Left ventricle myocardium inferior (tissue), 1 donor: ENCODE measurements around the gene RAB11FIP4. TPM values are rescaled to one million over a fixed set of nuclear protein-coding genes. Genes with fewer than 3 reads are reported as not detected.

Experiments
- DNase-seq: peaks from one replicate; pipeline ENCODE4 v3.0.0-alpha.2; 2020
- H3K27ac ChIP-seq: fragments of 200-600 bp; replicated peaks from 2 replicates; pipeline ENCODE4 v1.8.0; 2021
- H3K27me3 ChIP-seq: fragments of 200-600 bp; 2 replicates; pipeline ENCODE4 v1.8.0; 2021; ENCODE audit warnings: low read depth
- H3K36me3 ChIP-seq: fragments of 200-600 bp; 2 replicates; pipeline ENCODE4 v1.8.0; 2021
- H3K4me1 ChIP-seq: fragments of 200-600 bp; 2 replicates; pipeline ENCODE4 v1.8.0; 2021
- H3K4me3 ChIP-seq: fragments of 200-600 bp; 2 replicates; pipeline ENCODE4 v1.8.0; 2021; ENCODE audit warnings: mild to moderate bottlenecking, moderate library complexity
- H3K9me3 ChIP-seq: fragments of 200-600 bp; replicated peaks from 2 replicates; pipeline ENCODE4 v1.8.0; 2021
- intact Hi-C: fragments of 100-400 bp; cut with micrococcal nuclease; formaldehyde crosslinking; loops from one replicate; pipeline ENCODE4 v1.11.0; 2022
- total RNA-seq: library from RNA; stranded (reverse); fragmentation: NEBNext Ultra II Directional; extraction: Animal tissue kit (Norgen Biotek cat#: 25700); gene quantifications from one replicate; pipeline ENCODE4 v1.2.1, GENCODE V29; 2021
- TF ChIP-seq, protein P1 (sequence below): fragments of 200-600 bp; IDR thresholded peaks from 2 replicates; pipeline ENCODE4 v1.8.0; 2021; ENCODE audit warnings: antibody characterized with exemption, mild to moderate bottlenecking, borderline replicate concordance
- donor health status: DM: no; HTN: yes; CAD: no; lungs with severe emphysema.

Gene RAB11FIP4
- total RNA-seq, 1 donor from 2014 or later, result 8.3 TPM

DNA sequence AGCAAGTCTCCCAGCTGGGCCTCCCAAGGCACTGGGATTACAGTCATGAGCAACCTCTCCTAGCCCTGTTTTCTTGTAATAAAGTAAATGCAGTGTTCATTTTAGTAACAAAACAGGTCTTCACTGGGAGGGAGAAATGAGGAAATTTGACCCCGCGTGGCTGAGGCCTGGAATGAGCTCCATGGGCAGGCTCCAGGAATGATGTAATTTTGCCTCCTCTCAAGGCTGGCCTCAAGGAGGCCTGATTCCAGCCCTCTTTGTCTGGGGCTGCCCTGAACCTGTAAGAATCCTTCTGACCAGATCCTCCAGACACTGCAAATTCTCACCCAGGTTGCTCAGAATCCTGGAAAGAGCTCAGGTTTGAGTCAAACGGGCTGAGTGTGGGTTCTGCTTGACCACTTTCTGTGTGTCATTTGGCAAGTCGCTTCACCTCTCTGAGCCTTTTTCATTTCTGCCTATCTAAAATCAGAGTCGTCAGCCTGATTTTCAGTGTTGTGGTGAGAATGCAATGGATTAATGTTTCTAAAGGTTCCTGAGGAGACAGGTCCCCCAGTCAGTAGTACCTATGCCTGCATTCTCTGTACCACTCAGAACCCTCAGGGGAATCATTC, 57.1 kb downstream of the RAB11FIP4 start:
- TF ChIP-seq, protein P1, sequence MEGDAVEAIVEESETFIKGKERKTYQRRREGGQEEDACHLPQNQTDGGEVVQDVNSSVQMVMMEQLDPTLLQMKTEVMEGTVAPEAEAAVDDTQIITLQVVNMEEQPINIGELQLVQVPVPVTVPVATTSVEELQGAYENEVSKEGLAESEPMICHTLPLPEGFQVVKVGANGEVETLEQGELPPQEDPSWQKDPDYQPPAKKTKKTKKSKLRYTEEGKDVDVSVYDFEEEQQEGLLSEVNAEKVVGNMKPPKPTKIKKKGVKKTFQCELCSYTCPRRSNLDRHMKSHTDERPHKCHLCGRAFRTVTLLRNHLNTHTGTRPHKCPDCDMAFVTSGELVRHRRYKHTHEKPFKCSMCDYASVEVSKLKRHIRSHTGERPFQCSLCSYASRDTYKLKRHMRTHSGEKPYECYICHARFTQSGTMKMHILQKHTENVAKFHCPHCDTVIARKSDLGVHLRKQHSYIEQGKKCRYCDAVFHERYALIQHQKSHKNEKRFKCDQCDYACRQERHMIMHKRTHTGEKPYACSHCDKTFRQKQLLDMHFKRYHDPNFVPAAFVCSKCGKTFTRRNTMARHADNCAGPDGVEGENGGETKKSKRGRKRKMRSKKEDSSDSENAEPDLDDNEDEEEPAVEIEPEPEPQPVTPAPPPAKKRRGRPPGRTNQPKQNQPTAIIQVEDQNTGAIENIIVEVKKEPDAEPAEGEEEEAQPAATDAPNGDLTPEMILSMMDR, result no peak
- Histone ChIP-seq H3K9me3 (no peaks in the 10 kb centered on the region), H3K4me1 (peaks cover 16% of the 10 kb centered on the region), H3K27me3 (no peaks in the 10 kb centered on the region), H3K4me3 (no peak overlapping the region), H3K27ac (no peak overlapping the region), H3K36me3 (no peaks in the 10 kb centered on the region)
- intact Hi-C loops, result no loop called here
- no peak for DNase-seq

DNA sequence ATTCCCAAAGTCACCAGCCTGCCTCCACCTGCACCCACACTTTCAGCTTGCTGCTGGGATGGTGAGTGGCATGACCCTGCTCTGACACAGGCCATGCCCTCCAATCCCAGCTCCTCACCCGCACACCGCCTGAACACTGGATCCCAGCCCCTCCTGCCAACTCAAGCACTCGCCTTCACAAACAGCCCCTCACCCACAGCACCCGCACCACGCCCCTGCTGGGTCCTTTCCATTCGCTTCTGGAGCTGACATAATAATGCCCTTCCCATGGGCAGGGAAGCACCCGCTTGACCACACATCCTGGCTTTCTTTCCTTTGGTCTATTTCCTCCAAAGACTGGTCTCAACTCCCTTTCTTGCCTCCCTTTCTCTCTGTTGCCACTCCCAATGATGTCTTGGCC, 57.6 kb downstream of the RAB11FIP4 start:
- no peak overlapping the region for H3K4me3 ChIP-seq
- TF ChIP-seq, protein P1, result no peak
- no peaks in the 10 kb centered on the region for H3K27me3 ChIP-seq
- H3K4me1 ChIP-seq, result peaks cover 11% of the 10 kb centered on the region
- intact Hi-C loops, result no loop called here
- H3K36me3 ChIP-seq, result no peaks in the 10 kb centered on the region
- no peaks in the 10 kb centered on the region for H3K9me3 ChIP-seq
- no peak overlapping the region for H3K27ac ChIP-seq
- DNase-seq, result no peak

DNA sequence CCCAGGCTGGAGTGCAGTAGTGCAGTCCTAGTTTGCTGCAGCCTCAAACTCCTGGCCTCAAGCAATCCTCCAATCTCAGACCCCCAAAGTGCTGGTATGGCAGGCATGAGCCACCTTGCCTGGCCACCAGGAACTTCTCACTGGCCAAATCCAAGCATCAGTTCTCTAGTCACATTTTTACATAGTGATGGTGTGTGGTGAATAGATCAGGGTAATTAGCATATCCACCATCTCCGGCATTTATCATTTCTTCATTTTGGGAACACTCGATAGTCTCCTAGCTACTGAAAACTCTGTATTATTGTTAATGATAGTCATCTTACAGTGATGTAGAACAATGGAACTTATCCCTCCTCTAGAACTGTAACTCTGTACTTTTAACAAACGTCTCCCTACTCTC, 58.3 kb downstream of the RAB11FIP4 start:
- Histone ChIP-seq H3K27ac (no peak overlapping the region), H3K27me3 (no peaks in the 10 kb centered on the region), H3K4me1 (peaks cover 10% of the 10 kb centered on the region), H3K36me3 (no peaks in the 10 kb centered on the region), H3K9me3 (no peaks in the 10 kb centered on the region), H3K4me3 (no peak overlapping the region)
- intact Hi-C loops, result no loop called here
- TF ChIP-seq, protein P1, result no peak
- DNase-seq, result no peak

DNA sequence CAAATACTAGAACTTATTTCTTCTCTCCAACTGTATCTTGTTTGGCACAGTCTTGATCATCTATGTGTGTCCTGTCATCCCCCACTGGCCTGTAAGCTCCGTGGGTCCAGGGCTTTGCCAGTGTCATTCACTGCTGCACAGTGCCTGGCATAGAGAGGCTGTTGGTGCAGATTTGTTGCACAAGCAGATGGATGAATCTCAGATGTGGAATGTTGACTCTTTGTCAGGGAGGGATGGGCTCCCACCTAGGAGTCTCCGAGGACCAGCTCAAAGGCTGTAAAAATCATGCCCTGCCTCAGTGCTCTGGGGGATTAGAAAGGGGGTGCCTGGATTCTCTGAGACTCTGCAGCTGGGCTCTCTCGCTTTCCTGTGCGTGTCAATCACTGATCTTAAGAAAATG, 60.6 kb downstream of the RAB11FIP4 start:
- intact Hi-C loops, result no loop called here
- H3K27me3 ChIP-seq, result no peaks in the 10 kb centered on the region
- H3K9me3 ChIP-seq, result no peaks in the 10 kb centered on the region
- no peak overlapping the region for H3K4me3 ChIP-seq
- H3K4me1 ChIP-seq, result peaks cover 10% of the 10 kb centered on the region
- no peaks in the 10 kb centered on the region for H3K36me3 ChIP-seq
- DNase-seq, result no peak
- peak overlapping the region; percentile 28 for H3K27ac ChIP-seq
- TF ChIP-seq, protein P1, result no peak

DNA sequence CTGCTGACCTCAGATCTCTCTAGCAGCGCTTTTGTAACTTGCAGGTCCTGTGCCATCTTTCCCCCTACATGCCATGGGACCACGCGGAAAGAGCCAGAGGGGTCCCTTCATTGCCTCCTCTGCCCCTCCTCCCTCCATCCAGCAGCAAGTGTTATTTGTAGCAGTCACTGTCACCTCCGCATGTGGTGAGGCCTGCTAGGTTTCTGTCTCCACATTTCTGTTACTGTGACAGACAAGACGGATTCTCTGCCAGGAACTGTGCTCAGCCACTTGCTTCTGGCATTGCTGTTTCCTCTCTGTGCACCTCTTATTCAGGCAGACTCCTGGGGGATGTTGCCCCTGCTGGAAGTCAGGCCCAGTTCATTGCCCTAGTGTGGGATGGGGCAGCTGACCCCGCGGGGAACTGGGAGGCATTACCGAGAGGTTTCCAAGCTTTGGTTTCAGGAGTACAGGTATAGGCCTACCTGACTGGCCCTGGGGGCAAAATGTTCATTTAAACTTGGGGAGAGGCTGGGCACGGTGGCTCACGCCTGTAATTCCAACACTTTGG, 61.2 kb downstream of the RAB11FIP4 start:
- TF ChIP-seq, protein P1, result no peak
- H3K36me3 ChIP-seq, result no peaks in the 10 kb centered on the region
- intact Hi-C loops, result no loop called here
- no peak for DNase-seq
- no peak overlapping the region for H3K4me3 ChIP-seq
- peaks cover 10% of the 10 kb centered on the region for H3K4me1 ChIP-seq
- peak overlapping the region; percentile 28 for H3K27ac ChIP-seq
- H3K9me3 ChIP-seq, result no peaks in the 10 kb centered on the region
- H3K27me3 ChIP-seq, result no peaks in the 10 kb centered on the region
